ENCODE measurements around the gene GNB2.

DNA sequence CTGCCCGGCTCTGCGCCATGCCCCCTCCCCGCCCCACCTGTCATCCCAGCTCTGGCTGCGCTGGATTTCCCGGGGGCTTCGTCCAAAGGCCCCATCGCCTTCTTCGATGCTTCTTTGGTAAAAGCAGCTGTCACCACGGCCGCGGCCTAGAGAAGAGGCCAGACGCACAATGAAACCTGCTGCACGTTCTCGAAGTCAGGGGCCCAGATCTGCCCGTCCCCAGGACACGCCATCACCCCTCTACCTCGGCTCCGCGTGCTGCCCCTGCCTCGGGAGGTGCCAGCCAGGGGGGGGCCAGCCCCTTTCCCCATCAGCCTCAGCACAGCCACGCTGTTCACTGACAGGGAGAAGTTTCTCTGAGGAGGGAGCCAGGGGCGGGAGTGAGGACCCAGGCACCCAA, 13.7 kb downstream of the GNB2 start:
- TF ChIP-seq, protein P1, sequence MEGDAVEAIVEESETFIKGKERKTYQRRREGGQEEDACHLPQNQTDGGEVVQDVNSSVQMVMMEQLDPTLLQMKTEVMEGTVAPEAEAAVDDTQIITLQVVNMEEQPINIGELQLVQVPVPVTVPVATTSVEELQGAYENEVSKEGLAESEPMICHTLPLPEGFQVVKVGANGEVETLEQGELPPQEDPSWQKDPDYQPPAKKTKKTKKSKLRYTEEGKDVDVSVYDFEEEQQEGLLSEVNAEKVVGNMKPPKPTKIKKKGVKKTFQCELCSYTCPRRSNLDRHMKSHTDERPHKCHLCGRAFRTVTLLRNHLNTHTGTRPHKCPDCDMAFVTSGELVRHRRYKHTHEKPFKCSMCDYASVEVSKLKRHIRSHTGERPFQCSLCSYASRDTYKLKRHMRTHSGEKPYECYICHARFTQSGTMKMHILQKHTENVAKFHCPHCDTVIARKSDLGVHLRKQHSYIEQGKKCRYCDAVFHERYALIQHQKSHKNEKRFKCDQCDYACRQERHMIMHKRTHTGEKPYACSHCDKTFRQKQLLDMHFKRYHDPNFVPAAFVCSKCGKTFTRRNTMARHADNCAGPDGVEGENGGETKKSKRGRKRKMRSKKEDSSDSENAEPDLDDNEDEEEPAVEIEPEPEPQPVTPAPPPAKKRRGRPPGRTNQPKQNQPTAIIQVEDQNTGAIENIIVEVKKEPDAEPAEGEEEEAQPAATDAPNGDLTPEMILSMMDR (IDR thresholded peaks at IDR 0.05; ENCODE audit: low read length) = no peak
- no peak for TF ChIP-seq EZH2 (IDR thresholded peaks at IDR 0.05; ENCODE audit: borderline replicate concordance, low read length)
